OCI-LY1 (cell line): Measurements from ENCODE around the gene CXCL14.

Source experiments
- H2AFZ ChIP-seq: fragments of 200-600 bp; sonication (generic), shearing (Covaris generic); 2 replicates; pipeline ENCODE4 v1.6.0; 2014; ENCODE audit warnings: antibody characterized with exemption, mild to moderate bottlenecking, low read length
- H3F3A ChIP-seq: fragments of 200-600 bp; sonication (generic), shearing (Covaris generic); 2 replicates; pipeline ENCODE4 v1.6.0; 2014; ENCODE audit warnings: mild to moderate bottlenecking, antibody characterized with exemption, low read length, moderate library complexity; ENCODE audit not compliant: insufficient read depth
- H3K27ac ChIP-seq: fragments of 200-600 bp; sonication (generic); 2 replicates; pipeline ENCODE4 v1.5.1; 2014; ENCODE audit warnings: low read length, mixed run types, mild to moderate bottlenecking, low read depth; ENCODE audit not compliant: poor library complexity, severe bottlenecking
- H3K27me3 ChIP-seq: fragments of 200-600 bp; sonication (generic); 2 replicates; pipeline ENCODE4 v1.6.0; 2014; ENCODE audit warnings: antibody characterized with exemption, mild to moderate bottlenecking, low read length, moderate library complexity; ENCODE audit not compliant: insufficient read depth
- H3K36me3 ChIP-seq: fragments of 200-600 bp; sonication (generic); 2 replicates; pipeline ENCODE4 v1.6.1; 2014; ENCODE audit warnings: mild to moderate bottlenecking, antibody characterized with exemption, low read length, moderate library complexity, mixed read lengths; ENCODE audit not compliant: insufficient read depth
- H3K4me1 ChIP-seq: fragments of 200-600 bp; sonication (generic); 2 replicates; pipeline ENCODE4 v1.5.1; 2014; ENCODE audit warnings: mild to moderate bottlenecking, low read length, moderate library complexity; ENCODE audit not compliant: insufficient read depth, severe bottlenecking
- H3K4me2 ChIP-seq: fragments of 200-600 bp; sonication (generic), shearing (Covaris generic); 2 replicates; pipeline ENCODE4 v1.6.1; 2014; ENCODE audit warnings: low read length
- H3K4me3 ChIP-seq: fragments of 200-600 bp; sonication (generic); 2 replicates; pipeline ENCODE4 v1.5.1; 2014; ENCODE audit warnings: low read length, low read depth, mild to moderate bottlenecking, mixed read lengths; ENCODE audit not compliant: poor library complexity, severe bottlenecking
- H3K79me2 ChIP-seq: fragments of 200-600 bp; shearing (Covaris generic); 2 replicates; pipeline ENCODE4 v1.6.1; 2016; ENCODE audit warnings: mixed run types, low read length, mixed read lengths; ENCODE audit not compliant: insufficient read depth
- H3K9ac ChIP-seq: fragments of 200-600 bp; sonication (generic), shearing (Covaris generic); 2 replicates; pipeline ENCODE4 v1.6.1; 2014; ENCODE audit warnings: mild to moderate bottlenecking, low read length, mixed read lengths
- H3K9me2 ChIP-seq: fragments of 200-600 bp; sonication (generic), shearing (Covaris generic); 2 replicates; pipeline ENCODE4 v1.6.1; 2014; ENCODE audit warnings: low read depth, mild to moderate bottlenecking, low read length, mixed read lengths
- H3K9me3 ChIP-seq: fragments of 200-600 bp; shearing (Covaris generic); 2 replicates; pipeline ENCODE4 v1.6.1; 2014; ENCODE audit warnings: low read length, mixed read lengths
- H4K20me1 ChIP-seq: fragments of 200-600 bp; sonication (generic), shearing (Covaris generic); 2 replicates; pipeline ENCODE4 v1.6.0; 2016; ENCODE audit warnings: mild to moderate bottlenecking, low read length; ENCODE audit not compliant: insufficient read depth
- CTCF ChIP-seq: fragments of 200-600 bp; sonication (generic), shearing (Covaris generic); IDR thresholded peaks from 2 replicates; pipeline ENCODE4 v1.5.1; 2017; ENCODE audit warnings: mild to moderate bottlenecking, antibody characterized with exemption, low read length, moderate library complexity, mixed read lengths
- EZH2 ChIP-seq: fragments of 200-600 bp; sonication (generic), shearing (Covaris generic); IDR thresholded peaks from 2 replicates; pipeline ENCODE4 v1.8.0; 2017; ENCODE audit warnings: borderline replicate concordance, mixed run types, mild to moderate bottlenecking, antibody characterized with exemption, low read length, moderate library complexity, mixed read lengths

The CXCL14 gene

DNA sequence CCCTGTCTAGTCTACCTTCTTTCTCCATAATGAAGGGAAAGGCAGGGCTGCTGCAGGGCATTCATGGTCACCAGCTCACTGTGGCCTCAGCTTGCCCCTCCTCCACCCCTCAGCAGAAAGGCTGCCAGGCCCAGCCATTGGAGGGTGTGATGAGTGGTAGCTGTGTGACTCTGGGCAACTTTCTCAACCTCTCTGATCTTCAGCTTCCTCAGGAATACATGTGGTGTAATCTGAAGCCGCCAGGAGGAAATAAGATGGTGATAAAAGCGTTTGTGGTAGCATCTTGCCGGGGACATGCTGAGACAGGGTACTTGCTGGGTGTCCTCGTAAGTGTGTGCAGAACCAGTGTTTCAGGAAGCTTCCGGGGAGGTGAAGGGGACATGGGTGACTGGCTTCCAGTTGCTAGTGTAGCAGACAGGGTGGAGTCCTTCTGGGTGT, 9.8 kb downstream of the CXCL14 start:
- H3K9me3 ChIP-seq = no peaks in the 10 kb centered on the region
- no peak overlapping the region for H2AFZ ChIP-seq
- H3K27me3 ChIP-seq = no peaks in the 10 kb centered on the region; the same call in 1 of the 2 replicates
- H3K79me2 ChIP-seq = no peaks in the 10 kb centered on the region
- no peak overlapping the region for H3K9ac ChIP-seq
- H4K20me1 ChIP-seq = no peaks in the 10 kb centered on the region
- no peaks in the 10 kb centered on the region for H3F3A ChIP-seq
- no peak for TF ChIP-seq CTCF
- TF ChIP-seq EZH2 = no peak
- H3K9me2 ChIP-seq = no peaks in the 10 kb centered on the region
- no peak overlapping the region for H3K27ac ChIP-seq
- no peak overlapping the region for H3K4me2 ChIP-seq
- no peak overlapping the region for H3K4me3 ChIP-seq
- H3K4me1 ChIP-seq = no peaks in the 10 kb centered on the region
- no peaks in the 10 kb centered on the region for H3K36me3 ChIP-seq

- TF ChIP-seq EZH2 = no peak
- no peak for TF ChIP-seq CTCF
- no peak overlapping the region for H3K9ac ChIP-seq
Measured at GRCh38 chr5:135568246-135568645, 10.5 kb downstream of the CXCL14 start.

GRCh38 chr5:135567661-135568060, 11.1 kb downstream of the CXCL14 start:
- Histone ChIP-seq H4K20me1 (no peaks in the 10 kb centered on the region), H3K36me3 (no peaks in the 10 kb centered on the region), H3K4me1 (no peaks in the 10 kb centered on the region), H3K9ac (no peak overlapping the region), H3K79me2 (no peaks in the 10 kb centered on the region), H3K9me3 (no peaks in the 10 kb centered on the region), H3K27me3 (no peaks in the 10 kb centered on the region; the same call in 1 of the 2 replicates), H2AFZ (no peak overlapping the region), H3K4me3 (no peak overlapping the region), H3K27ac (no peak overlapping the region), H3K4me2 (no peak overlapping the region), H3K9me2 (no peaks in the 10 kb centered on the region), H3F3A (no peaks in the 10 kb centered on the region)
- TF ChIP-seq EZH2 = no peak
- TF ChIP-seq CTCF = no peak

More at GRCh38 chr5:135568246-135568645, 10.5 kb downstream of the CXCL14 start:
- Histone ChIP-seq H3K36me3 (no peaks in the 10 kb centered on the region), H3K9me3 (no peaks in the 10 kb centered on the region), H3K27me3 (no peaks in the 10 kb centered on the region; the same call in 1 of the 2 replicates), H3K27ac (no peak overlapping the region), H3K4me1 (no peaks in the 10 kb centered on the region), H3K9me2 (no peaks in the 10 kb centered on the region), H3F3A (no peaks in the 10 kb centered on the region), H4K20me1 (no peaks in the 10 kb centered on the region), H3K4me3 (no peak overlapping the region), H2AFZ (no peak overlapping the region), H3K79me2 (no peaks in the 10 kb centered on the region), H3K4me2 (no peak overlapping the region)
